Hepatocyte (in vitro differentiated cells): ENCODE measurements around the gene TMEM255B. TPM values are rescaled to one million over a fixed set of nuclear protein-coding genes. Genes with fewer than 3 reads are reported as not detected.

Experiments
- DNase-seq: peaks from one replicate; pipeline ENCODE4 v3.0.0-alpha.2; 2016; ENCODE audit warnings: low spot score
- H2AFZ ChIP-seq: fragments of 200-600 bp; sonication (generic); 2 replicates; pipeline ENCODE4 v1.6.0; 2016; ENCODE audit warnings: antibody characterized with exemption, mild to moderate bottlenecking
- H3K27ac ChIP-seq: fragments of 200-600 bp; sonication (generic); 2 replicates; pipeline ENCODE4 v1.5.1; 2016; ENCODE audit warnings: mild to moderate bottlenecking
- H3K27me3 ChIP-seq: fragments of 200-600 bp; sonication (generic); 2 replicates; pipeline ENCODE4 v1.6.1; 2016
- H3K36me3 ChIP-seq: fragments of 200-600 bp; sonication (generic); replicated peaks from 2 replicates; pipeline ENCODE4 v1.5.1; 2016; ENCODE audit warnings: low read depth; ENCODE audit not compliant: insufficient read depth
- H3K4me1 ChIP-seq: fragments of 200-600 bp; sonication (generic); 2 replicates; pipeline ENCODE4 v1.5.1; 2016; ENCODE audit warnings: mild to moderate bottlenecking, moderate library complexity; ENCODE audit not compliant: insufficient read depth
- H3K4me2 ChIP-seq: fragments of 200-600 bp; sonication (generic); 2 replicates; pipeline ENCODE4 v1.6.0; 2016
- H3K4me3 ChIP-seq: fragments of 200-600 bp; sonication (generic); 2 replicates; pipeline ENCODE4 v1.5.1; 2016; ENCODE audit warnings: mild to moderate bottlenecking
- H3K79me2 ChIP-seq: fragments of 200-600 bp; sonication (generic); 2 replicates; pipeline ENCODE4 v1.6.0; 2017; ENCODE audit warnings: mild to moderate bottlenecking
- H3K9me2 ChIP-seq: fragments of 200-600 bp; sonication (generic); replicated peaks from 2 replicates; pipeline ENCODE4 v1.6.0; 2017; ENCODE audit warnings: mild to moderate bottlenecking; ENCODE audit not compliant: insufficient read depth
- H3K9me3 ChIP-seq: fragments of 200-600 bp; sonication (generic); 2 replicates; pipeline ENCODE4 v1.5.1; 2016; ENCODE audit warnings: low read depth, mild to moderate bottlenecking
- H4K20me1 ChIP-seq: fragments of 200-600 bp; sonication (generic); 2 replicates; pipeline ENCODE4 v1.6.0; 2016; ENCODE audit warnings: mild to moderate bottlenecking; ENCODE audit not compliant: insufficient read depth, poor library complexity, severe bottlenecking
- CTCF ChIP-seq: fragments of 200-600 bp; sonication (generic); IDR thresholded peaks from 2 replicates; pipeline ENCODE4 v1.5.1; 2016; ENCODE audit warnings: antibody characterized with exemption, mild to moderate bottlenecking; ENCODE audit not compliant: poor library complexity
- EZH2 ChIP-seq: fragments of 200-600 bp; sonication (generic); IDR thresholded peaks from 2 replicates; pipeline ENCODE4 v1.6.1; 2016; ENCODE audit warnings: antibody characterized with exemption, mild to moderate bottlenecking, borderline replicate concordance
- EZH2phosphoT487 ChIP-seq: fragments of 200-600 bp; sonication (generic); IDR thresholded peaks from one replicate; pipeline ENCODE4 v1.6.1; 2018; ENCODE audit warnings: antibody characterized with exemption, mild to moderate bottlenecking, low read depth, moderate library complexity; ENCODE audit not compliant: unreplicated experiment, severe bottlenecking
- WGBS: methylation state at CpG from one replicate; pipeline ENCODE4 v1.1.6; 2016; ENCODE audit warnings: low lambda C conversion rate; ENCODE audit errors: missing lambda C conversion rate; 5-methylcytosine and 5-hydroxymethylcytosine counted together
- polyA plus RNA-seq: library from polyadenylated mRNA; unstranded; fragments of >200 nt; fragmentation: Nextera tagmentation; extraction: Ambion mirVana; gene quantifications from 2 replicates; pipeline ENCODE4 v1.2.1, GENCODE V29; 2016
- total RNA-seq: library from RNA; depleted of rRNA; stranded (reverse); fragments of >200 nt; gene quantifications from 2 replicates; pipeline ENCODE4 v1.2.3, GENCODE V29; 2014

TMEM255B gene
- total and polyA plus RNA-seq, 2 experiments from 2014 or later = 0.10 to 4.0 TPM

GRCh38 chr13:113764793-113765563, 6.0 kb downstream of the TMEM255B start:
- H3K27me3 ChIP-seq = peaks cover 31% of the 10 kb centered on the region
- H3K9me2 ChIP-seq = no peaks in the 10 kb centered on the region
- DNase-seq = no peak
- TF ChIP-seq CTCF (no peak), EZH2phosphoT487 (no peak), EZH2 (no peak)
- no peak overlapping the region for H3K27ac ChIP-seq
- no peak overlapping the region for H3K4me3 ChIP-seq
- no peaks in the 10 kb centered on the region for H3K4me1 ChIP-seq
- H3K79me2 ChIP-seq = no peaks in the 10 kb centered on the region
- WGBS = 91% methylated on average over 19 of the region's 19 CpGs
- no peaks in the 10 kb centered on the region for H3K9me3 ChIP-seq
- no peak overlapping the region for H3K4me2 ChIP-seq
- H2AFZ ChIP-seq = no peak overlapping the region
- H4K20me1 ChIP-seq = no peaks in the 10 kb centered on the region
- H3K36me3 ChIP-seq = no peaks in the 10 kb centered on the region

- H3K4me2 ChIP-seq = no peak overlapping the region
- no peak overlapping the region for H3K4me3 ChIP-seq
- H3K79me2 ChIP-seq = no peaks in the 10 kb centered on the region
- DNase-seq = no peak
- no peak for TF ChIP-seq EZH2
- no peak for TF ChIP-seq CTCF
- no peak for TF ChIP-seq EZH2phosphoT487
- no peaks in the 10 kb centered on the region for H3K9me3 ChIP-seq
- H3K27ac ChIP-seq = no peak overlapping the region
- no peaks in the 10 kb centered on the region for H4K20me1 ChIP-seq
- H3K27me3 ChIP-seq = peaks cover 28% of the 10 kb centered on the region
- no peaks in the 10 kb centered on the region for H3K4me1 ChIP-seq
- H3K9me2 ChIP-seq = no peaks in the 10 kb centered on the region
- 55% methylated on average over 4 of the region's 4 CpGs for WGBS
- H3K36me3 ChIP-seq = no peaks in the 10 kb centered on the region
- no peak overlapping the region for H2AFZ ChIP-seq
These were observed 6.5 kb downstream of the TMEM255B start for GRCh38 chr13:113765564-113765910.

GRCh38 chr13:113766035-113766800, 7.2 kb downstream of the TMEM255B start:
- DNase-seq = no peak
- Histone ChIP-seq H4K20me1 (no peaks in the 10 kb centered on the region), H3K9me2 (no peaks in the 10 kb centered on the region), H3K36me3 (no peaks in the 10 kb centered on the region), H3K4me2 (no peak overlapping the region), H3K27ac (no peak overlapping the region), H3K4me3 (no peak overlapping the region), H3K4me1 (no peaks in the 10 kb centered on the region), H3K79me2 (no peaks in the 10 kb centered on the region), H3K9me3 (no peaks in the 10 kb centered on the region), H2AFZ (no peak overlapping the region), H3K27me3 (peaks cover 21% of the 10 kb centered on the region)
- TF ChIP-seq EZH2 (no peak), EZH2phosphoT487 (no peak), CTCF (no peak)
- WGBS = 85% methylated on average over 30 of the region's 30 CpGs
